ENCODE results near the gene CAPRIN1.

DNA sequence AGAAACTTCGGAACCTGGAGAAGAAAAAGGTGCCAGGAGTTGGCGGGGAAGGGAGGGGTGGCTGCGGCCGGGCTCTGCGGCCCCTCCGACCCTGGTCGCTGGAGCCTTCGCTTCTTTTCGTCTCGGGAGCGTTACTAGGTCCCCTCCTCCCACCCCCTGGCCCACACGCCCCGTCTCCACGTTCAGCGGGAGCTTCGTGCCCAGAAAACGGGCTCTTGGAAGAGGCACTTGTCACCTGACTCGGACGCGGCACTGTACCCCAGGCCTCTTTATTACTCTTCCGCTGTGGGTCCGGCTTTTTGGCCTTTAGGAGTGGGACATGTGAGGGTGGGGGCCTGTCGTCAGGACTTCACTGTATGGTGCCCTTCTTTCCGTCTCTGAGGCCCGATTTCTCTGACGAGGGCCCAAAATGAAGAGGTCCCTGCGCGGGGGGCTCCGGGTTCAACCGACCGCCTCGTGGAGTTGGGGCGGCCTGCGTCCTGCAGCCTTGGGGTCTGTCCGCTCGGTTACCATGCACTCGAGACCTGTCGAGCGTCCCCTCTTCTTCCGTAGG is 1.2 kb downstream of the CAPRIN1 start:
- TF ChIP-seq EZH2 (IDR thresholded peaks at IDR 0.05; ENCODE audit: insufficient read depth, poor library complexity, severe bottlenecking): no peak
- no peak for TF ChIP-seq EZH2phosphoT487 (IDR thresholded peaks at IDR 0.05; ENCODE audit: insufficient read depth, low read depth)
